Measurements from ENCODE around the gene PHF20. TPM values are rescaled to one million over a fixed set of nuclear protein-coding genes. Genes with fewer than 3 reads are reported as not detected.
"Not testable (repeated sequence)": the region's sequence is repeated elsewhere in the genome, so short reads cannot be mapped to it uniquely, and the experiment has no call there.

Gene PHF20
- total RNA-seq, 1 donor from 2014 or later: 53.0 TPM

- Mint-ChIP-seq H3K27me3 (ENCODE audit: low read depth) (no peaks in the 10 kb centered on the region), H3K9me3 (no peaks in the 10 kb centered on the region), H3K4me3 (no peak overlapping the region), H3K27ac (ENCODE audit: unreplicated experiment) (no peak overlapping the region), H3K4me1 (no peaks in the 10 kb centered on the region), H3K36me3 (ENCODE audit: low read depth) (no peaks in the 10 kb centered on the region)
- DNase-seq (ENCODE audit: low read depth, low spot score): no peak
- TF ChIP-seq CTCF (conservative IDR thresholded peaks at IDR 0.05): no peak
Observed at GRCh38 chr20:35762461-35762860, 9.4 kb upstream of the PHF20 start.

- not testable (repeated sequence) for H3K36me3 Mint-ChIP-seq (ENCODE audit: low read depth)
- peaks cover 18% of the 10 kb centered on the region for H3K4me1 Mint-ChIP-seq
Observed at GRCh38 chr20:35764936-35765335, 6.9 kb upstream of the PHF20 start.

GRCh38 chr20:35766843-35767242 is 5.0 kb upstream of the PHF20 start:
- no peak for TF ChIP-seq CTCF (conservative IDR thresholded peaks at IDR 0.05)
- Mint-ChIP-seq H3K27me3 (ENCODE audit: low read depth) (no peaks in the 10 kb centered on the region), H3K4me3 (peak overlapping the region; percentile 31), H3K36me3 (ENCODE audit: low read depth) (peaks cover 4% of the 10 kb centered on the region), H3K9me3 (peaks cover 8% of the 10 kb centered on the region), H3K27ac (ENCODE audit: unreplicated experiment) (no peak overlapping the region), H3K4me1 (peaks cover 26% of the 10 kb centered on the region)
- no peak for DNase-seq (ENCODE audit: low read depth, low spot score)

More at GRCh38 chr20:35764936-35765335, 6.9 kb upstream of the PHF20 start:
- H3K27ac Mint-ChIP-seq (ENCODE audit: unreplicated experiment); H3K9me3 Mint-ChIP-seq; H3K27me3 Mint-ChIP-seq (ENCODE audit: low read depth); DNase-seq (ENCODE audit: low read depth, low spot score); H3K4me3 Mint-ChIP-seq: not testable (repeated sequence)

- H3K4me1 Mint-ChIP-seq: peaks cover 30% of the 10 kb centered on the region
- H3K27ac Mint-ChIP-seq (ENCODE audit: unreplicated experiment): peak overlapping the region; percentile 31
- no peak for TF ChIP-seq CTCF (conservative IDR thresholded peaks at IDR 0.05)
- H3K4me3 Mint-ChIP-seq: no peak overlapping the region
- H3K36me3 Mint-ChIP-seq (ENCODE audit: low read depth): peaks cover 4% of the 10 kb centered on the region
- peaks cover 8% of the 10 kb centered on the region for H3K9me3 Mint-ChIP-seq
- no peaks in the 10 kb centered on the region for H3K27me3 Mint-ChIP-seq (ENCODE audit: low read depth)
- DNase-seq (ENCODE audit: low read depth, low spot score): no peak
Observed at GRCh38 chr20:35767683-35768481, 3.9 kb upstream of the PHF20 start.

- peak; percentile 55 for DNase-seq (ENCODE audit: low read depth, low spot score)
- no peaks in the 10 kb centered on the region for H3K27me3 Mint-ChIP-seq (ENCODE audit: low read depth)
- peaks cover 8% of the 10 kb centered on the region for H3K9me3 Mint-ChIP-seq
- peak overlapping the region; percentile 39 for H3K4me3 Mint-ChIP-seq
- peak overlapping the region; percentile 98 for H3K27ac Mint-ChIP-seq (ENCODE audit: unreplicated experiment)
- TF ChIP-seq CTCF (conservative IDR thresholded peaks at IDR 0.05): no peak
- peaks cover 41% of the 10 kb centered on the region for H3K4me1 Mint-ChIP-seq
- peaks cover 4% of the 10 kb centered on the region for H3K36me3 Mint-ChIP-seq (ENCODE audit: low read depth)
Observed at GRCh38 chr20:35768731-35769664, 2.8 kb upstream of the PHF20 start.
